ENCODE measurements around the gene SERPINA9.
"Not testable (repeated sequence)": the region's sequence is repeated elsewhere in the genome, so short reads cannot be mapped to it uniquely, and the experiment has no call there.

SERPINA9 gene

DNA sequence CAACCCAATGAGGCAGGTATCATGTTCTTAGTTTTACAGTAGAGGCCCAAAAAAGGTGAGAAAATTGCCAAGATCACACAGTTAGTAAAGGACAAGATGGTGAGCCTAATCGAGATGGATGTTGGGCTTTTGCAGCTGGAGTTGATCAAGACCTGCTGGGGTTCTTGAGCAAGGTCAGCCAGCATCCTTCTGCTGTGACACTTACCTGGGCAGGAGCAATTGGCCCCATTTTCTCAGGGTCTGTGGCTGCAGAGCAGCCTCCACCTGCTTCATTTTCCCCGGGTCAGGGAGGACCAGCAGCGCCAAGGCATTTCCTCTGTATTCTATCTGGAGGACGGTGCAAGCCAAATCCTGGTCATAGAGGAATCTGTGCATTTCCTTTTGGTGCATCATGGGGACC, 29.9 kb downstream of the SERPINA9 start:
- intact Hi-C loops (cut with micrococcal nuclease): no loop called here
- H3K4me1 Mint-ChIP-seq (ENCODE audit: low read depth): no peaks in the 10 kb centered on the region
- H3K36me3 Mint-ChIP-seq (ENCODE audit: low read depth): no peaks in the 10 kb centered on the region
- no peak overlapping the region for H3K27ac Mint-ChIP-seq
- H3K4me3 Mint-ChIP-seq: no peak overlapping the region
- H3K9me3 Mint-ChIP-seq: no peaks in the 10 kb centered on the region
- H3K27me3 Mint-ChIP-seq: peaks cover 20% of the 10 kb centered on the region

DNA sequence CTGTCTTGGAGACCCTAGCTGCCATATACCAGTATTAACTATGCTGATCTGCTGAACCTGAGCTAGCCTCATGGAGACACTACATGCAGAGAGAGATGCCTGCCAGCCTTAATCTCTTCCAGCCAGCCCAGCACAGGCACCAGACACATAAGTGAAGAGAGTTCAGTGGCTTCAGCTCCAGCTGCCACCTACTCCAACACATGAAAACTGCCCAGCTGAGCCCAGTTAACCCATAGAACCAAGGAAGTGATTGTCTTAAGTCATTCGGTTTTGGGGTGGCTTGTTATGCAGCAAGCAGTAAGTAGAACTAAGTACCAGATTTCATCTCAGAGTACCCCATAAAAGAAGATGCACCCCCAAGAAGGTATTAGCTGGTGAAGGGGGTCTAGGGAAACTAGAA, 31.0 kb downstream of the SERPINA9 start:
- H3K27me3 Mint-ChIP-seq: peaks cover 15% of the 10 kb centered on the region
- no peak overlapping the region for H3K27ac Mint-ChIP-seq
- H3K36me3 Mint-ChIP-seq (ENCODE audit: low read depth): no peaks in the 10 kb centered on the region
- H3K9me3 Mint-ChIP-seq: no peaks in the 10 kb centered on the region
- intact Hi-C loops (cut with micrococcal nuclease): no loop called here
- no peaks in the 10 kb centered on the region for H3K4me1 Mint-ChIP-seq (ENCODE audit: low read depth)
- H3K4me3 Mint-ChIP-seq: no peak overlapping the region

DNA sequence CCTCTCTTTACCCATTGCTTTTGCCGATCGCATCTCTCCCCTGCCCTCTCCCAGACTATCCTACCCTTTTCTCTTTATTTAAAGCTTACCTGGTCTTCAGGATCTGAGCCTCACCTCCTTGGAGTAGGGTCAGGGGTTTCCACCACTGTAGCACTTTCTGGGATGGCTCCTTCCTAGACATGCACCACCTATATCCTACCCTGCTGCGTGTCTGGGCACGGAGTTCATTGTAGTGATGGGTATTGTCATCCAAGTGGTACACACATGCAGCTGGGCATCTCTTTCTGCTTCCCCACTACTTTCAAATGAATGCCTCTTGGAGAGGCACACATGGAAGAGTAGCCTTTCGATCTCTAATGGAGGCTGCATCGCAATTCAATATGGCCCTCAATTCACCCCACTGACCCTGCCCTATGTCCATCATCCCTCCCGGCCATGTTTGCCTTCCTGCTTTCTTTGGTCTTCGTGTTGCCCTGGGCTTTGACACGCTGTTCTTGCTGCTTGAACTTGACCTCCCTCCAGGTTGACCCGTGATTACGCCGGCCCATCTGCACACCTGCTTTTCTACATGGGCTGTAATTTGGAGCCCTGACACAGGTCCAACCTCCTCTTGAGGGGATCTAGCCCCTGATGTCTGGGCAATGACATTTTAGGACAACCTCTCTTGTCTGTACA, 34.3 kb downstream of the SERPINA9 start:
- intact Hi-C loops (cut with micrococcal nuclease): no loop called here
- Mint-ChIP-seq H3K9me3 (no peaks in the 10 kb centered on the region), H3K36me3 (ENCODE audit: low read depth) (no peaks in the 10 kb centered on the region), H3K27ac (no peak overlapping the region), H3K4me3 (no peak overlapping the region), H3K4me1 (ENCODE audit: low read depth) (no peaks in the 10 kb centered on the region), H3K27me3 (peaks cover 14% of the 10 kb centered on the region)

DNA sequence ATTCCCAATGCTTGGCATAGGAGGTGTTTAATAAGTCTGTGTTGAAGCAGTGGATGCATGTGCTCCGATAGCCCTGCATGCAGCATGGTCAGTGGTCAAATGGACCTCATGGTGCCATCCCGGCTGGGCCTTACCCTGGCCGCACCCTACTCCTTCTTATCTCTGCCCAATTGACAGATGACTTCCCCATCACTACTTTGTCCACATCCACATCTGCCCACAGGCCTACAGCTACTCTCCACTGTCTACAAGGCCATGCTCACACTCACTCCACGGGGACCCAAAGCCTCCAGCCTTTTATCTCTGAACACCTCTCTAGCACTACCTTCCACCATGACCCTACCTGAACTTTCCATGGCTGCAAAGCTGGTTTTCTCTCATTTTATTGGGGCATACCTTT, 34.9 kb downstream of the SERPINA9 start:
- intact Hi-C loops (cut with micrococcal nuclease): no loop called here
- Mint-ChIP-seq H3K27ac (no peak overlapping the region), H3K4me1 (ENCODE audit: low read depth) (no peaks in the 10 kb centered on the region)

DNA sequence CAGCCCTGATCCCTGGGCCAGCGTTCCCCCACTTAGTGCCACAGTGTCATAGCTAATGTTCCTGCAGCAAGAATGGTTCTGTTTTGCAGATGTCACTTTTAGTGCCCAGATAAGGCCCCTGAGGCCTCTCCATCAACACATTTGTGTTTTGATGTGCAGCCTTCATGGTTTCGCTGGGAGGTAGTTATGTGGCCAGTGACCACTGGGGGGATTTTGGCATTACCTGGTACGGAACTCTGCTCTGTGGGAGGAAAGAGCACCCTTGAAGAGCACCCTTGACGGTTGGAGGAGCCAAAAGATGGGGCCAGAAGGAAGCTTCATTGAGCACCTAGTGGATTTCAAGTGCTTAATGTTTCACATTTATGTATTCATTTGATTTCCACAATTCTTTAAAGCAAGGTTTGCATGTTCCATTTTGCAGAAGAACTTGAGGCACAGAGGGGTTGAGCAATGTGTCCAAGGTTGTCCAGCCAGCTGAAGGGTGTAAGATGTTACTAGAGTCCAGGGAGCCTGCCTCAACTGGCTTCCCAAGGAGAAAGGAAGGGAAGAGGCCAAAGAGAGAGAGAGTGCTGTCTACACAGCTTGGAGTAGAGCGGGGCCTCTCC, 36.4 kb downstream of the SERPINA9 start:
- H3K4me1 Mint-ChIP-seq (ENCODE audit: low read depth): no peaks in the 10 kb centered on the region
- intact Hi-C loops (cut with micrococcal nuclease): no loop called here
- no peak overlapping the region for H3K4me3 Mint-ChIP-seq
- no peak overlapping the region for H3K27ac Mint-ChIP-seq
- H3K9me3 Mint-ChIP-seq: no peaks in the 10 kb centered on the region
- peaks cover 23% of the 10 kb centered on the region for H3K27me3 Mint-ChIP-seq
- no peaks in the 10 kb centered on the region for H3K36me3 Mint-ChIP-seq (ENCODE audit: low read depth)

More for the DNA sequence above, 34.9 kb downstream of the SERPINA9 start:
- Mint-ChIP-seq H3K9me3 (no peaks in the 10 kb centered on the region), H3K36me3 (ENCODE audit: low read depth) (no peaks in the 10 kb centered on the region), H3K4me3 (no peak overlapping the region), H3K27me3 (peaks cover 16% of the 10 kb centered on the region)

DNA sequence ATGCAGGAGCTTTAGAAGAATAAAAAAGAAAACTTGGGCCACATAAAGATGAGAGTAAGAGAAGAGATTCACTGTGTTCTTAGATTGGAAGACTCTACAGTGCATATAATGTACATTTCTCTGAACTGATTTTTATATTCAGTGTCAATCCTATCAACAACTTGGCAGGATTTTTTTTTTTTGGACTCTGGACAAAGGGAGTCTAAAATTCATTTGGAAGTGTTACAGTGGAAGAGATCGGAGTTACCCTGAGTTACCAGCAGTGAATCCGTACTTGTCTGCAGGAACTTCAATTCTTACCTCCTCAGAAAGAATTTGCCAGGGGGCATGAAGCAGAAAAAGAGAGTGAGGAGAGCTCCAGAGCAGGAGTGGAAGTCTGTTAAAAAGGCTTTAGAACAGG, 47.4 kb downstream of the SERPINA9 start:
- Mint-ChIP-seq H3K27me3 (peaks cover 41% of the 10 kb centered on the region), H3K4me3 (no peak overlapping the region), H3K4me1 (ENCODE audit: low read depth) (peaks cover 12% of the 10 kb centered on the region), H3K27ac (no peak overlapping the region), H3K9me3 (peaks cover 9% of the 10 kb centered on the region), H3K36me3 (ENCODE audit: low read depth) (no peaks in the 10 kb centered on the region)
- intact Hi-C loops (cut with micrococcal nuclease): no loop called here

DNA sequence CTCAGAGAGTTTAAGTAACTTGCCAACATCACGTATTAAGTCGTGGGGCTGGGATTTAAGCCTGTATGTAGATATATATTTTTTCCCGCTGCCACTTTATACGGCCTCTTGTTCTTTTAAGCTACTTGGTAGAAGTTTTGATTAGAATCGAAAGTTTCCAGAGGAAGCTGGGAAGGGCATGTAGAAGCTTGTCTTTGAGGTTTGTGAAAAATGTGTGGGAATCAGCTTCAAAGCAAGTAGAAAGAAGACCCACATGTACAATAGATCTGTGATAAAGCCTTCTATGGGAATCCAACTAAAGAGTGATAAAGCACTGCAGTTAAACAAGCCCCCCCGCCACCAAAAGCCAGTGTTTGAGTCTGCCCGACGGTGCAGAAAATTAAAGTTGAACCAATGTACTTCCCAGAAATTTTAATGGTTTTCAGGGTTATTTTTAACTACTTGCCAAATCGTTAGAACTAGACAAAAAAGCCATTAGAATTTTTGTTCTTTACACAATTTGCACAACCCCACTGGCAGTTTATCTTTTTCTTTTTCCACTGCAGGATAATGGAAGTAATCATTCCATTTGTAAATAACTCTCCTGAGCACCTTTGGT, 48.9 kb downstream of the SERPINA9 start:
- no peaks in the 10 kb centered on the region for H3K36me3 Mint-ChIP-seq (ENCODE audit: low read depth)
- H3K27me3 Mint-ChIP-seq: peaks cover 34% of the 10 kb centered on the region
- intact Hi-C loops (cut with micrococcal nuclease): no loop called here
- no peak overlapping the region for H3K4me3 Mint-ChIP-seq
- H3K27ac Mint-ChIP-seq: no peak overlapping the region
- peaks cover 17% of the 10 kb centered on the region for H3K4me1 Mint-ChIP-seq (ENCODE audit: low read depth)
- peaks cover 9% of the 10 kb centered on the region for H3K9me3 Mint-ChIP-seq

DNA sequence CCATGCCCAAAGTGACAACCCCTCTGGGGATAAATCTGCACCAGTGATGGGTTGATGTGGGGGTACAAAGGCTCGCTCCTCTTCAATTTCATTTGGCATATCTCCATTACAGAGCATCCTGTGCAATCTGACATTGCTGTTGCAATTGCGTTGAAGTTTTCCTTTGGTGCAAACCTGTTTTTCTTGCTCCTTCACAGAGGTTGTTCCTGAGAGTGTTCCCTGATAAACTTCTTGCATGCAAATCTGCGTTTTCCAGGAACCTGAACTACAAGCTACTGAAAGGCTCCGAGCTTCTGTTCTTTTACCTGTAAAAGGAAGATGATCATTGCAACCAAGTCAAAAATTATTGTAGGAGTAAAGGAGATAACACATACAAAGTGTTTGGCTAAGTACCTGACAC, 49.5 kb downstream of the SERPINA9 start:
- no peak overlapping the region for H3K27ac Mint-ChIP-seq
- H3K4me1 Mint-ChIP-seq (ENCODE audit: low read depth): peaks cover 19% of the 10 kb centered on the region
- intact Hi-C loops (cut with micrococcal nuclease): no loop called here
- no peaks in the 10 kb centered on the region for H3K36me3 Mint-ChIP-seq (ENCODE audit: low read depth)
- H3K27me3 Mint-ChIP-seq: peaks cover 31% of the 10 kb centered on the region
- H3K9me3 Mint-ChIP-seq: peaks cover 7% of the 10 kb centered on the region
- H3K4me3 Mint-ChIP-seq: no peak overlapping the region

DNA sequence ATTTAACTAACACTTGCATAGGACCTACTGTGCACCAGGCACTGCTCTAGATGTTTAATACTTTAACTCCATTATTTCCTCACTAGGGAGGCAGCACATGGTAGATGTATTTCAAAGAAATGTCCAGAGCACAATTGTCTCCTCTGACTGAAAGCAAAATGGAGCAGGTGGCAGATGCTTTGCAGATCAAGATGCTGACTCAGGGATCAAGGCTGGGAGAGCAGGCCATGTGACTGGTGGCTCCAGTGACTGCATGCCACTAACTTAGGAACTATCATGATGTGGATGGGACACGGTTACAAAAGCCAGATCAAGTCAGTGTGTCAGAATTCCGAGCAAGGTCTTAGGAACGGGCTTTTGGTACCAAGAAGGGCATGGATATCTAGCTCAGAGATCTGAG, 51.6 kb downstream of the SERPINA9 start:
- Mint-ChIP-seq H3K27me3 (peaks cover 28% of the 10 kb centered on the region), H3K27ac (no peak overlapping the region), H3K9me3 (no peaks in the 10 kb centered on the region), H3K4me1 (ENCODE audit: low read depth) (peaks cover 25% of the 10 kb centered on the region), H3K4me3 (no peak overlapping the region), H3K36me3 (ENCODE audit: low read depth) (no peaks in the 10 kb centered on the region)
- intact Hi-C loops (cut with micrococcal nuclease): no loop called here

DNA sequence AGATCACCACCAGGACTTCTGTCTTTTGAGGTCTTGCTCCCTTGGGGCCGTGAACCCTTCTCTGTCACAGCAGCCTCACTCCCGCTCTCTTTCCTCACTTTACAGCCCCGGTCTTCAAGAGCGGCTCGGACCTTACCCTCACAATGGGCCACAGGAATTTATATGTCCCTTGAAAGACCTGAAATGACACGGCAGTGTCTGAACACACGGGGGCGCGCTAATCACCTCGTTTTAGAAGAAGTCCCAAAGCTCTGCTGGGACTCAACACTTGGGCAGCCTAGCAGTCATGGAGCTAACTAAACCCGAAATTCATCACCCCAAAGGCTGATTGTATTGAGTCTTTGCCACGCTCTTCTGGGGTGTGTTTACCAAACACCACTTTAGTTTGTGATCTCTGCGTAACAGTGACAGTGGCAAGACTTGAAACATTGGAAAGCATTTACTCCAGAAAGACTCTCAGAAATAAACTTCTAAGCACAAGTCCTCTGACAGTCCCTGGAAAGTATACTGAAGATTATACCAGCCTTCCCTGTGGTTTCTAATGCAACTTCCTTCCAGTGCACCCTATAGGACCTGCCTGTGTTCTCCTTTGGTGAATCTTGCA, 52.4 kb downstream of the SERPINA9 start:
- peaks cover 23% of the 10 kb centered on the region for H3K27me3 Mint-ChIP-seq
- peak overlapping the region; percentile 68 for H3K4me3 Mint-ChIP-seq
- peaks cover 25% of the 10 kb centered on the region for H3K4me1 Mint-ChIP-seq (ENCODE audit: low read depth)
- no peaks in the 10 kb centered on the region for H3K36me3 Mint-ChIP-seq (ENCODE audit: low read depth)
- H3K27ac Mint-ChIP-seq: no peak overlapping the region
- intact Hi-C loops (cut with micrococcal nuclease): no loop called here
- H3K9me3 Mint-ChIP-seq: no peaks in the 10 kb centered on the region

DNA sequence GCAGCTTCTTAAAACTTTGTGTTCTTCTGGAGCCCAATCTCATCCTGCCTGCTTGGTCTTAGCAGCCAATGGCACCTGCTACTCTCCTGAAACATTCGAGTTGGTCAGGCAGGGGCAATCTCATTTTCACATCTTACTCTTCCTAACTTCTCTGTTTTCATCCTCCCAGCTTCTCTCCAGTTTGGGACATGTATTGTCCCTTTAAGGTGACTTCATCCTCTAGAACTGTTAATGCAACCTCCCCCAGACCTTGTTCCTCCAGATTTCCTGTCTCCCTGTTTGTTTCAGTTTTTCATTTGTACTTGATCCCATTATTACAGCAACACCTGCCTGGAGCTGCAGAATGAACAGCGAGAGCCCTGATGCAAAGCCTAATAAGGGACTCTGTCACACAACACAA, 54.7 kb downstream of the SERPINA9 start:
- H3K36me3 Mint-ChIP-seq (ENCODE audit: low read depth): no peaks in the 10 kb centered on the region
- intact Hi-C loops (cut with micrococcal nuclease): no loop called here
- peaks cover 25% of the 10 kb centered on the region for H3K4me1 Mint-ChIP-seq (ENCODE audit: low read depth)
- no peak overlapping the region for H3K27ac Mint-ChIP-seq
- no peak overlapping the region for H3K4me3 Mint-ChIP-seq
- H3K27me3 Mint-ChIP-seq: peaks cover 16% of the 10 kb centered on the region
- no peaks in the 10 kb centered on the region for H3K9me3 Mint-ChIP-seq

DNA sequence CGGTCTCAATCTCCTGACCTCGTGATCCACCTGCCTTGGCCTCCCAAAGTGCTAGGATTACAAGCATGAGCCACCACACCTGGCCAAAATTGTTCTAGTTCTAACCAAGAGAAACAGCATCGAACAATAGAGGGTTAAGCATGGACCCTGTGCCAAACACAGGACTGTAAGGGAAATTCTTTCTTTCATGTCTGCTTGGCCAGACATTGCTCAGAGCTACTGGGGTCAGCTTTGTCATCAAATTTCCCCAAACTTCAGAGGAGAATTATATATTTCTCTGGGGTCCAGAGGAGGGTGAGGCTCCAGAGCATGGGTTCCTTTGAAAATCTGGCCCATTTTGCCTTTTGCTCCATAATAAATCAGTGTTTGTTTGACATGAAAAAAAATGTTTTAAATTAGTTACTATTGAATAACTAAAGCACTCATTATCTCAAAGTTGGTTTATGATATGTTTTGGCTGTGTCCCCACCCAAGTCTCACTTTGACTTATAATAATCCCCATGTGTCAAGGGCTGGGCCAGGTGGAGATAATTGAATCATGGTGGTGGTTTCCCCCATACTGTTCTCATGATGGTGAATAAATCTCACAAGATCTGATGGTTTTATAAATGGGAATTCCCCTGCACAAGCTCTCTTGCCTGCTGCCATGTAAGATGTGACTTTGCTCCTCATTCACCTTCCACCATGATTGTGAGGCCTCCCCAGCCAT, 58.3 kb downstream of the SERPINA9 start:
- intact Hi-C loops (cut with micrococcal nuclease); H3K36me3 Mint-ChIP-seq (ENCODE audit: low read depth); H3K9me3 Mint-ChIP-seq; H3K27ac Mint-ChIP-seq; H3K4me3 Mint-ChIP-seq; H3K4me1 Mint-ChIP-seq (ENCODE audit: low read depth): not testable (repeated sequence)
- H3K27me3 Mint-ChIP-seq: peaks cover 11% of the 10 kb centered on the region
